ENCODE results near the gene LYPD8. TPM values are rescaled to one million over a fixed set of nuclear protein-coding genes. Genes with fewer than 3 reads are reported as not detected.

Gene LYPD8
- total and polyA plus RNA-seq, 9 of the 15 experiments (the other 6 are each of a cell fraction or from before 2014, with no cell fraction given), result 0.50 to 2.1 (median 1.3) TPM

GRCh38 chr1:248691567-248692155 lies 63.9 kb downstream of the LYPD8 start (continued):
- TF ChIP-seq CEBPB (tag; IDR thresholded peaks at IDR 0.05) (no peak), IRF1 (CRISPR knock-in tag; IDR thresholded peaks at IDR 0.05; ENCODE audit: borderline replicate concordance) (peak; percentile 77; the same call in 1 of the 2 replicates), HINFP (tag; conservative IDR thresholded peaks at IDR 0.05; ENCODE audit: low read depth) (no peak), ETV5 (CRISPR knock-in tag; IDR thresholded peaks at IDR 0.05; ENCODE audit: low read depth) (no peak), HIVEP1 (CRISPR knock-in tag; IDR thresholded peaks at IDR 0.05) (no peak), ZNF232 (CRISPR knock-in tag; IDR thresholded peaks at IDR 0.05) (peak; percentile 98), THRAP3 (IDR thresholded peaks at IDR 0.05; ENCODE audit: borderline replicate concordance) (no peak), ZFP36 (IDR thresholded peaks at IDR 0.05; ENCODE audit: low read depth, low read length, partially characterized antibody) (no peak), HDAC6 (IDR thresholded peaks at IDR 0.05; ENCODE audit: low read depth, low read length) (no peak), E2F5 (CRISPR knock-in tag; IDR thresholded peaks at IDR 0.05) (peak; percentile 83; the same call in 1 of the 2 replicates), ZNF644 (tag; IDR thresholded peaks at IDR 0.05; ENCODE audit: low read depth) (no peak), POLR3G (IDR thresholded peaks at IDR 0.05; ENCODE audit: extremely low read depth, insufficient read length, insufficient replicate concordance) (no peak), CBX3 (IDR thresholded peaks at IDR 0.05; ENCODE audit: borderline replicate concordance in 1 of 2, low read length in 2 of 2) (no peak), PREB (CRISPR knock-in tag; IDR thresholded peaks at IDR 0.05) (no peak), BCL6 (CRISPR knock-in tag; IDR thresholded peaks at IDR 0.05) (no peak), RBM25 (IDR thresholded peaks at IDR 0.05; ENCODE audit: low read depth, low read length, severe bottlenecking) (peak; percentile 37), OTX1 (CRISPR knock-in tag; IDR thresholded peaks at IDR 0.05) (no peak), ARHGAP35 (IDR thresholded peaks at IDR 0.05; ENCODE audit: partially characterized antibody) (no peak), ZNF57 (CRISPR knock-in tag; IDR thresholded peaks at IDR 0.05) (no peak), POLR2AphosphoS5 (IDR thresholded peaks at IDR 0.05; ENCODE audit: control insufficient read depth, insufficient read depth, low read depth, low read length) (no peak), MAX (CRISPR knock-in tag; IDR thresholded peaks at IDR 0.05) (peak; percentile 91), DLX4 (CRISPR knock-in tag; IDR thresholded peaks at IDR 0.05) (no peak)

Measured in K562 (cell line).